GM18507 (cell line): Measurements from ENCODE around the gene TP73.

ENCODE experiments used
- DNase-seq: peaks from one replicate; pipeline ENCODE4 v3.0.0; 2011; ENCODE audit warnings: low read depth; ENCODE audit not compliant: insufficient read length; ENCODE audit errors: extremely low spot score
- FAIRE-seq: peaks from 2 replicates; lab custom pipeline; 2011; peaks lifted over from hg19 to GRCh38; lab: Jason Lieb, UNC

The TP73 gene

DNA sequence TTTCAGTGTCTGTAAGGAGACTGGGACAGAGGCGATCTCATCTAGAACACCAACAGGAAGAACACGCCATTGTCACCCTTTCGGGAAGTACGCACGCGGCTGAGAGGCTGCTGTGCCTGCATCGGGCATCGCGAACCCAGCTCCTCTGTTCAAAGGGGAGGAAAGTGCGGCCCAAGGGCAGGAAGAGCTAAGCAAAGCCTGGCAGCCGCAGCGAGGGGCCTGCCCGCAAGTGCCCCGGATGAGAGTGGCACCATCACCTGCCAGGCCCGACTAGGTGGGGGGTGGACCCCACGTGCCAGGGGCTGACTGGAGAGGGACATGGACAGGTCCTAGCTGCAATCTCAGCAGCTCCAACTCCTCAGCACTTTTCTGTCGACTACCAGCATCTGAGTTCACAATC is 20.0 kb upstream of the TP73 start:
- no peak for DNase-seq
- FAIRE-seq = no peak

DNA sequence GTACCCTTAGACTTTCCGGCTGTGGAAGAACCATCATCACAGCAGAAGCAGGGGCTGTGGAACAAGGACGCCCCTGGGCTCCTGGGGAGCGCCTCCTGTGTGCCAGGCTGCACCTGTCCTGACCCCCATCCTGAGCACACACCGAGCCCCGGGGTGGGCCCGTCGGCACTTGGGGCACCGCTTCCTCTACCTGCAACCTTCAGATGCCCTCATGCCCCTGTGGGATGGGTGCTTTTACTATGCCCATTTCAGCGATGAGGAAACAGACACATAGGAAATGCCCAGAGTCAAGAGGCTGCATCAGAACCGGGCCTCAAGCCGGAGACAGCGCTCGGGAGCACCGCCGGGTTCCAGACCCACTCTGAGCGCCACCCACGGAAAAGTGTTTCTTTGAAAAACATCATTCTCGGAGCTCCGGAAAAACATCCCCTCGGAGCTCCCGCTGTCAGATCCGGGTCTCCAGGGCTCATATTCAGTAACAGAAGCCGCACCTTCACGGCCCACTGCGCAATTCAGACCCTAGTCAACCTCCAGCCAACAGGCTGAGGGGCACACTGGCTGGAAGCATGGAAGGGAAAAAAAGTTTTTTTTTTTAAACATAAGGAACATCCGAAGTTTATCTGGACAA is 19.5 kb upstream of the TP73 start:
- FAIRE-seq = no peak
- no peak for DNase-seq

DNA sequence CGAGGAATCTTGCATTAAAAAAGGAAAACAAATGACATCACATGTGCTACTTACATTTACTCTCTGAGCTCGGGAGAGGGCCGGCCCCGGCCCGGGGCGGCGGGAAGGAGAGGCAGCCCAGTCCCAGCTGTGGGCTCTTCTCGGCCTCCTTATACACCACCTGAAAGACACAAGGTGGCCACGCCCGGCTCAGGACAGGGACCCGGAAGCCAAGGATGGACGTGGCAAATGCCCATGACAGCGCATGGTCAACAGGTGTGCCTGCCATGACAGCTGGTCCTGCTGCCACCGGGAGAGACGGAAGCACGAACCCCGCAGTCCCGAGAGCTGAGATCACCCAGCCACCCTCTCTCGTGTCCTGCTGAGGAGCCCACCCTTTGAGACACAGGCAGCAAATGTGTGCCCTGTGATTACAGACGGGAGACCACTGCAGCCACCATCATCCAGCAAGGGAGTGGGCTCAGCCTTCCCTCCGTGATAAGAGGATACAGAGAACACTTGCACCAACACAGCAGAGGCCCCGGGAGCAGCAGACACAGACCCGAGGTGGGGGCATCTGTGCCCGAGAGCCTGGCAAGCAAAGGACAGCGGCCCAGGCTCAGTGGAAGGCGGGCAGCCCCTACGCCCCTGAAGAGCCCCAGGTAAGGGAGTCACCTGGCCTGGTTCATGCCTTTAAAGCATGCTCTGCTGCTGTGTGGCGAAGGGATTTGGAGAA is 18.8 kb upstream of the TP73 start:
- FAIRE-seq (no peak), DNase-seq (no peak)

DNA sequence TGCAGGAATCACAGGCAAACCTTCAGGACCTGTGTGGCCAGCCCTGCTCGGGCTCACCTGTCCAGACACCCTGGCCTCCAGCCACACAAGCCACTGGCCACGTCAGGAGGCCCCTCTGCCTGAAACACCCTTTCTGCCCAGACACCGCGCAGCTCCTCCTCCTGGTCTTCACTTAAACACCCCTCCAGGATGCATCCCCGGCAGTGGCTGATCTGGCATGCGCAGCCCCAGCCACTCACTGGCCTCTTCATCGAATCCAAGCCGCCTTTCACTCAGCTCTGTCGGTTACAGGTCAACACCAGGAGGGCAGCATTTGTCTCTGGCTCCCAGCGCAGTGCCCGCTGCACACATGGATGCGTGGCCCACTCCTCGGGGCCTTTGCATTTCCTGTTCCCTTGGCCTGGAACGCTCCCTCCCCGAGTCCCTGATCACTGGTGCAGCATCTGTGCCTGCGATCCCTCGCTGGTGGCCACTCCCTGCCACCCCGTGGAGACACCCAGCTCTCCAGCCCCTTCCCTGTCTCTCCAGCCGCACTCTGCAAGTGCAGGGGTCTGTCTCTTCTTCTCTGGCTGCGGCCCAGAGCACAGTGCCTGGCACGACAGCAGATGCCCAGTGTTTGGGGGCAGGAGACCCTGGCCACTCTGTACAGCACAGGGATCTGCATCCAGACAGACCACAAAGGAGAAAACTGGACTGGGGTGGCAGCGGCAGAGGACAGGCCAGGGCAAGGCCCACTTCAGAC is 18.1 kb upstream of the TP73 start:
- DNase-seq (no peak), FAIRE-seq (no peak)

DNA sequence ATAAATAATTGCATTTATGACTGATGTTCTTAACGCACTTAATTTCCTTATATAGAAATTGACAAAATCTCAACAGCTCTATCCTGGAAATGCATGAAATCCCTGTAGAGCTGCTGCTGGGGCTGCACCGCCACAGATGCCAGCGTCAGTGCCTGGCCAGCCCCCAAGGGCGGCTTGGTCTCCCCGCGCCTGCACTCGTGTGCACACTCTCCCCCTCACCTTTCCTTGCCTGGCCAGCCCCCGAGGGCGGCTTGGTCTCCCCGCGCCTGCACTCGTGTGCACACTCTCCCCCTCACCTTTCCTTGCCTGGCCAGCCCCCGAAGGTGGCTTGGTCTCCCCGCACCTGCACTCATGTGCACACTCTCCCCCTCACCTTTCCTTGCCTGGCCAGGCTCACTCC is 16.2 kb upstream of the TP73 start:
- FAIRE-seq = no peak
- DNase-seq = no peak

DNA sequence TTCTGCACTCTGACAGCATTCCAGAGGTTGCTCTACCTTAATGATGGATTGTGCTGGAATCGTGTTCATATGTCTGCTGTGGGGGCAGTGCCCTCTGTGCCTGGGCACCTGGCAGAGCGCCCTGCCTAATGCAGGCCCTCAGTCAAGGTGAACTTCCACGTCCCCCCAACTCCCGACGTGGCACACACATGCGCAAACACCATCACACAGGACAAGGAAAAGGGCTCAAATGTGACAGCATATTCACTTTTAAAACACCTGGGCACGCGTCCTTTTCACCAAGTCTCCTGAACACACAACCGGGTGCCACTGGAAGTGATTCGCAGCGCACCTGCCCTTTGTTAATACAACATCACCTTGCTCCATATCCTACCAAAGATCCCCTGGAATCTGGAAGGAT is 15.8 kb upstream of the TP73 start:
- no peak for FAIRE-seq
- DNase-seq = no peak

DNA sequence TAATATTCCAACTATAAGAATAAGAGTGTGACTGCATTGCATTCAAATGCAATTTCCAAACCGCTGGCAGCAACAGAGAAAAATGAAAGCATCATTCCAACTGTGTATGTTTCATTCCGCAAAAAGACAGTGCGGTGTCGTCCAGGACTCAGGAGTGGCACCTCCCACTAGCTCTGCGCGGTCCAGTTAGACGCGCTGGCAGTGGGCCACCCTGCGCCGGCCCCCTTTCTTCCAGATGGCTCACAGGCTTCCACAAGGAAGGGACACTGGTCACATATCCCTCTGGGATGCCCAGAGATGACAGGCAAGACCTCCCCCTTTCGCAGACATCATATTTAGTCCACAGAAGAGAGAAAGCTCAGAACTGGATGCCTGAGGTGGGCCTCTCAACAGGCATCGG is 14.3 kb upstream of the TP73 start:
- FAIRE-seq (no peak), DNase-seq (no peak)

DNA sequence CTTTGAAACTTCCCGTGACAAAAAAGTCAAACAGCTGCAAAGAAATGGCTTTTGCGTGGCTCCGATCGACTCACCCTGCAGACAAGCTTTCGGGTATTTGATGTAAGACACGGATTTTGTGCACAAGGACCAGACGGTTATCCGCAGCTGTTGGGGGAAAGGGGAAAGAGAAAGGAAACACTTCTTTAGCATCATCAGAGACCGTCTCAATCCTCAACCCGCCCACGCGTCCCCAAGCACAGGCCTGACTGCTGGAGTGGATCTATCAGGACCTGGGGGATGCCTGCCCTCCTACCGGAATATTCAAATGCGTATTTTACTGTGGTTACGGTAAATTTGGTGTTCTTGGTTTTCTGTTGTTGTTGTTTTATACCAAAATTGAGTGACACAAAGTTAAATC is 13.6 kb upstream of the TP73 start:
- FAIRE-seq (no peak), DNase-seq (no peak)

DNA sequence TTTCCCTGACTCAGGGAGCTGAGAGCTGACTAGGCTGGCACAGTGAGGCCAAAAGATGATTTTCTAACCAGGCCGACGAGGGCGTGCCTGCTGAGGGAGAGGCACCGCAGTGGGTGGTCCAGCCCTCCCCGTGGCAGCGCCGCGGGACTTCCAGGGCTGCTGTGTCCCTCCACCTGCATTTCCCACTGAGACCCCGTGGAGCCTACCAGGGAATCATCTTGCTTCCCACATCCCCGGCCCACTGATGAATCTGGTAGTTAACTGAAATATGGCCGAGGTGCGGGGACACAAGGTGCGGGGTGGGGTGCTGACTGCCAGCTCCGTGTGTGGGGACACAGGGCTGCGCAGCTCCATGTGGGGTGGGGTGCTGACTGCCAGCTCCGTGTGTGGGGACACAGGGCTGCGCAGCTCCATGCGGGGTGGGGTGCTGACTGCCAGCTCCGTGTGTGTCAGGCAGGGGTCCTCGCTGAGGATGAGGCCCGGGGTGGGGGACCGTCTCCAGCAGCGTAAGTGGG is 12.9 kb upstream of the TP73 start:
- FAIRE-seq (no peak), DNase-seq (no peak)

DNA sequence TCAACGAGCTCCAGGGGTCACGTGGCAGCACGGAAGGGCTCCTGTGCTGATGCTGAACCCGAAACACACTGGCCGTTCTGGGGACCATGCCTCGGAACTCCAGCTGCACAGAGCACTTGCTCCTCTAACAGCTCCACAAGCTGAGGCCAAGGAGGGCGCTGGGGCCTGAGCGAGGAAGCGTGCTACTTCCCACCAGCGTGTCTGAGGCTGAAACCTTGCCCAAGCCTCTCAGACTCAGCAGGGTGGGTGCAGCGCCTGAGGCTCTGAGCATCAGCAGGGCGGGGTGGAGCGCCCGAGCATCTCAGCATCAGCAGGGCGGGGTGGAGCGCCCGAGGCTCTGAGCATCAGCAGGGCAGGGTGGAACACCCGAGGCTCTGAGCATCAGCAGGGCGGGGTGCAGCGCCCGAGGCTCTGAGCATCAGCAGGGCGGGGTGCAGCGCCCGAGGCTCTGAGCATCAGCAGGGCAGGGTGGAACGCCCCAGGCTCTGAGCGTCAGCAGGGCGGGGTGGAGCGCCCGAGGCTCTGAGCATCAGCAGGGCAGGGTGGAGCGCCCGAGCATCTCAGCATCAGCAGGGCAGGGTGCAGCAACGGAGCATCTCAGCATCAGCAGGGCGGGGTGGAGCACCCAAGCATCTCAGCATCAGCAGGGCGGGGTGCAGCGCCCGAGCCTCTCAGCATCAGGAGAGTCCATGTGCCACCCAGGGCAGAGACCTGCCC is 12.0 kb upstream of the TP73 start:
- FAIRE-seq (no peak), DNase-seq (no peak)

DNA sequence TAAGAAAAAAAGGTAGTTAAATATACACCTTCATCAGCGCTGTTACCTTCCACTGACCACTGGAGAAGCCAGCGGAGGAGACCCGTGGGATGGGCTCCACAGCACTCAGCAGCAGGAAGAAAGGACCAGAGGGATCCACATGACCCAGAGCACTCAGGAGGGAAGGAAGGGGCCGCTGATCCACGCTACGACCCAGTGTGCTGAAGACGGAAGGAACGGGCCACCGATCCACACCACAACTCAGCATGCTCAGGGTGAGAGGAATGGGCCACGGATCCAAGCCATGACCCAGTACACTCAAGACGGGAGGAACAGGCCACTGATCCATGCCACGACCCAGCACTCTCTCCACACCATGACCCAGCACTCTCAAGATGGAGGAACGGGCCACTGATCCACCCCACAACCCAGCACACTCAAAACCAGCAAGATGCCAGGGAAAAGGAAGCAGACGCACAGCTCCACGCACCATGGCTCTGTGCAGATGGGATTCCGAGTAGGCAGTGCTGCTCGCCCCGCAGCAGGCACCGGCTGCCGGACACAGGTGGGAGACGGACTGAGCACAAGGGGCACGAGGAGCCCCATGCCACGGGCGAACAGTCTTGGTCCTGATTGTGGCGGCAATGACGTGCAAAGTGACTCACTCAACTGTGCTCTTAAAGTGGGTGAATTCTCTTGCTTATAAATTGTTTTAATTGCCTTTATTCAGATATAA is 11.1 kb upstream of the TP73 start:
- FAIRE-seq (no peak), DNase-seq (no peak)

DNA sequence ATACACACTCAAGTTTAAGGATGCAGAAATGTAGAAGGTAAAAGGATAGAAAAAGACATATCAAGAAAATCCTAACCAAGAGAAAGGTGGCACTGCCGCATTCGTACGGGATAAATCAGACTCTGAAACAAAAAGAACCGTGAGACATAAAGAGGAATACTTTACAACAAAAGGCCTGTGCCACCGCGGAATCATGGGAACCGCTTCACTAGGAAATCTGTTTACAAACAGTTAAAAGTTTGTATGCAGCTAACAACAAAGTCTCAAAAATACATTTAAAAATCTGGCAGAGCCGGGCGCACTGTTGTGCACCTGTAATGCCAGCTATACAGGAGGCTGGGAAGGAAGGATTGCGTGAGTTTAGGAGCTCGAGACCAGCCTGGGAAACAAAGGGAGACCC is 10.5 kb upstream of the TP73 start:
- FAIRE-seq (no peak), DNase-seq (no peak)

DNA sequence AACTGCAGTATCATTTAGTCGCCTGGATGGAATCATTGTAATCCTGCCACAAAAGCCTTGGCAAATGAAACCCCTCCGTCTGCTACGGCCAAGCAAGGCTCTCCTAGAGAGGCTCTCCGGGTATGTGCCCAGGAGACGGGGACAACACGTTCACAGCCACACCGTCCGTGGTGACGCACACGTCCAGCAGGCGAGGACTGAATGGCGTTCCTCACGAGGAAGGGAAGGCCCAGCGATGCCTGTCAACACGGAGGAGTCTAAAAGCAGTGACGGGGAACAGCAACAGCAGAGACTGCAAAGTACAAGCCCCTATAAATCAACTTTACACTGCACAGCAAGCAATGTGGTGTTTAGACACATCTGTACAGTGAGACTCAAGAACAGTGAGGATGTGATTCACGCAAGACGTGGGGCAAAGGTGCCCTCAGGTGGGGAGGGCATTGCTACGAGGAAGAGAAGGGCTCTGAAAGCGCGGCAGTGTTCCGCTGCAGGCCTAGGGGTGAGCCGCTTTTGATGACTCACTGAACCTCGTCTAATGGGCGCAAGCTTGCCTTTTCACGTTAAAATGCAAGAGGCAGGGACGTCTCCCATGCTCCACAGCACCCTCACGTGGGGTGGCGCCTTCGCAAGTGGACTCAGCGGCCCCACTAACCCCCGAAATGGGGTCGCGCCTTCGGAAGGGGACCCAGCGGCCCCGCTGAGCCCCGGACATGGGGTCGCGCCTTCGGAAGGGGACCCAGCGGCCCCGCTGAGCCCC is 9.2 kb upstream of the TP73 start:
- no peak for FAIRE-seq

DNA sequence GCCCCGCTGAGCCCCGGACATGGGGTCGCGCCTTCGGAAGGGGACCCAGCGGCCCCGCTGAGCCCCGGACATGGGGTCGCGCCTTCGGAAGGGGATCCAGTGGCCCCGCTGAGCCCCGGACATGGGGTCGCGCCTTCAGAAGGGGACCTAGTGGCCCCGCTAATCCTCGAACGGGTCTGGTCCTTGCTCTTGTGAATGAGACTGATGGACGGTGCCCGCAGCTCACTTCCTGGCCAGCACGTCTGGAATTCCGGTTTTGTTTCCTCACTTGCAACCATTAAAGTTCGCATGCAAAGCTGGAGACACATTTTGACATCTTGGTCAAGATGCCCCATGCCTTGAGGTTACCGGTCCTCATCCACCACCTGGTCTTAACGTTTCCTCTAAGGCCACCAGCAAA is 8.0 kb upstream of the TP73 start:
- no peak for FAIRE-seq
- no peak for DNase-seq

More for the DNA sequence above, 9.2 kb upstream of the TP73 start:
- no peak for DNase-seq

DNA sequence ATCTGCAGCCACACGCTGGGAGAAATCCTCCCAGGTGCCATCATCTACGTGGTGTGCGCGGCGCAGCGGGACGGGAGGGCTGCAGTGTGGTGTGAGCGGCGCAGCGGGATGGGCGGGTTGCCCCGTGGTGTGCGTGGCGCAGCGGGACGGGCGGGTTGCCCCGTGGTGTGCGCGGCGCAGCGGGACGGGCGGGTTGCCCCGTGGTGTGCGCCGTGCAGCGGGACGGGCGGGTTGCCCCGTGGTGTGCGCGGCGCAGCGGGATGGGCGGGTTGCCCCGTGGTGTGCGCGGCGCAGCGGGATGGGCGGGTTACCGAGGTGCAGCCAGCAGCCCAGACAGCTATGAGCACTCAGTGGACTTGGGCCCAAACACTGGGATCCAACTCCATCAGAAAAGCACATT is 7.1 kb upstream of the TP73 start:
- no peak for FAIRE-seq
- DNase-seq = no peak

DNA sequence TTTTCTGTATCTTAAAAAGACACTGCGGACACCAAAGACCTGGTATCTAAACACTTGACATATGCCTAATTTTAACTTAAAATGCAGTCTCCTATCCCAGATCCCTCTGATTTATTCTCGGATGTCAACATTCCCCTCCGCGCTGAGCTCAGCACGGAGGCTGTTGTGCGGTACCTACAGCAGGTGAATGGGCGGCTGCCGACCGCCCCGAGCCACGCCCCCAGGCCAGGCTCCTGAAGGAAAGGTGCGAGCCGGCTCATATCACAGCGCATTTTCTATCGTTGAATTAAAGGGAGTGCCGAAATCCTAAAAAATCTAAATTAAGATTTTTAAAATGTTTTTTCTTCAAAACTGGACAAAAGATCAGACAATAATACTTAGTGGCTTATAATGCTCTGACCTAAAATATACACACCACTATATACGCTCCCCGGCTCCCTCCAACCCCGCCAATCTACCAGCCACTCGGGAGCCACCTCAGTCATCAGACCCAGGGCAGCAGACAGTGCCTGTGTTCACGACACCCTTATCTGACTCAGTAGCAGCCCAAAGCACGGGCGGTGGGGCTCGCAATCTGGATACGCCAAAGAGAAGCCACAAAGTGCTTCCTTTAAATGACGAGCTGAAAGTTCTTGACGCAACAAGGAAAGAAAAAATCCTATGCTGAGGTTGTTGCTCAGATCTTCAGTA is 6.5 kb upstream of the TP73 start:
- DNase-seq (no peak), FAIRE-seq (no peak)

DNA sequence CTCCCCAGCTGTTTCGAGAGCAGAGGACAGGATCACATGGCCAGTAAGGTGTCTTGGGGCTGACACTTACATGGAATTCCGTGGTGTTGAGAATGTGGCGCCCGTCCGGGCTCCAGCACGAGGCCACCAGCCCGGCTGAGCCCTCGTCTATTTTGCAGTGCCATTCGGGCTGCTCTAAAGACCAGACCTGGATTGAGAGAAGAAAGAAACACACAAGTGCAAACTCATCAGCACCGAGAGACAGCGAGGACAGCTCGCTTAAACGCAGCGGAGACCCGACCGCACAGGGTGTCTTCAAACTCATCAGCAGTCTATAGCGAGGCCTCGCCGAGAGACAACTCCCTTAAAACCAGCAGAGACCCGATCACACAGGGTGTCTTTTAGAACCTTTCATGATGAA is 5.7 kb upstream of the TP73 start:
- FAIRE-seq (no peak), DNase-seq (no peak)
